DND-41 (cell line): Measurements from ENCODE around the gene THSD7B.

ENCODE experiments used
- EZH2 ChIP-seq: IDR thresholded peaks from 3 replicates; pipeline ENCODE4 v1.6.1; 2012; ENCODE audit warnings: borderline replicate concordance, low read depth, mild to moderate bottlenecking, moderate library complexity, low read length, inconsistent platforms; ENCODE audit not compliant: severe bottlenecking
- TF ChIP-seq, protein P1 (sequence below): IDR thresholded peaks from 2 replicates; pipeline ENCODE4 v1.5.1; 2012; ENCODE audit warnings: borderline replicate concordance, low read length, moderate library complexity, mild to moderate bottlenecking; ENCODE audit not compliant: poor library complexity, severe bottlenecking; ENCODE audit errors: extremely low read depth

DNA sequence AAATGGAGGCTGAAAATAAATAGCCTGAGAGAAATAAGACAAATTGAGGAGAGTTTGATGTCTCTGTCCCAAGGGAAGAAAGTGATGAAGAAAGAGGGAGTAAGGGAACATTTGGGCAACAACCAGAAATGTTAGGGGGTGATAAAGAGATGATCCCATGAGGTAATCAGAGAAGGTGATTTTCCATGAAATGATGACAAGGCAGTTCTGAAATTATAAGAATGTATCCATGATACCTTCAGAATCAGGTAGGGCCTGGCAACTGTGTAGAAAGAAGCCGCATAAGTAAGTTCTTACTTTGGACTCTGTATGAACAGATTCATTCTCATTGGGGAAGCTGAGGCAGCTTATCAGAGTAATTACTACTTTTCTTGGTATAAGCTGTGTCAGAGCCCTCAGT lies 106.1 kb downstream of the THSD7B start:
- TF ChIP-seq, protein P1, sequence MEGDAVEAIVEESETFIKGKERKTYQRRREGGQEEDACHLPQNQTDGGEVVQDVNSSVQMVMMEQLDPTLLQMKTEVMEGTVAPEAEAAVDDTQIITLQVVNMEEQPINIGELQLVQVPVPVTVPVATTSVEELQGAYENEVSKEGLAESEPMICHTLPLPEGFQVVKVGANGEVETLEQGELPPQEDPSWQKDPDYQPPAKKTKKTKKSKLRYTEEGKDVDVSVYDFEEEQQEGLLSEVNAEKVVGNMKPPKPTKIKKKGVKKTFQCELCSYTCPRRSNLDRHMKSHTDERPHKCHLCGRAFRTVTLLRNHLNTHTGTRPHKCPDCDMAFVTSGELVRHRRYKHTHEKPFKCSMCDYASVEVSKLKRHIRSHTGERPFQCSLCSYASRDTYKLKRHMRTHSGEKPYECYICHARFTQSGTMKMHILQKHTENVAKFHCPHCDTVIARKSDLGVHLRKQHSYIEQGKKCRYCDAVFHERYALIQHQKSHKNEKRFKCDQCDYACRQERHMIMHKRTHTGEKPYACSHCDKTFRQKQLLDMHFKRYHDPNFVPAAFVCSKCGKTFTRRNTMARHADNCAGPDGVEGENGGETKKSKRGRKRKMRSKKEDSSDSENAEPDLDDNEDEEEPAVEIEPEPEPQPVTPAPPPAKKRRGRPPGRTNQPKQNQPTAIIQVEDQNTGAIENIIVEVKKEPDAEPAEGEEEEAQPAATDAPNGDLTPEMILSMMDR = no peak
- TF ChIP-seq EZH2 = no peak
